GM19351 (cell line): ENCODE measurements around the gene VPS16.

Experiments
- ATAC-seq: cut with Tn5 transposase; IDR thresholded peaks from one replicate; pipeline ENCODE4 v1.9.1; 2021; ENCODE audit warnings: mild to moderate bottlenecking, moderate library complexity; ENCODE audit not compliant: unreplicated experiment

The VPS16 gene

DNA sequence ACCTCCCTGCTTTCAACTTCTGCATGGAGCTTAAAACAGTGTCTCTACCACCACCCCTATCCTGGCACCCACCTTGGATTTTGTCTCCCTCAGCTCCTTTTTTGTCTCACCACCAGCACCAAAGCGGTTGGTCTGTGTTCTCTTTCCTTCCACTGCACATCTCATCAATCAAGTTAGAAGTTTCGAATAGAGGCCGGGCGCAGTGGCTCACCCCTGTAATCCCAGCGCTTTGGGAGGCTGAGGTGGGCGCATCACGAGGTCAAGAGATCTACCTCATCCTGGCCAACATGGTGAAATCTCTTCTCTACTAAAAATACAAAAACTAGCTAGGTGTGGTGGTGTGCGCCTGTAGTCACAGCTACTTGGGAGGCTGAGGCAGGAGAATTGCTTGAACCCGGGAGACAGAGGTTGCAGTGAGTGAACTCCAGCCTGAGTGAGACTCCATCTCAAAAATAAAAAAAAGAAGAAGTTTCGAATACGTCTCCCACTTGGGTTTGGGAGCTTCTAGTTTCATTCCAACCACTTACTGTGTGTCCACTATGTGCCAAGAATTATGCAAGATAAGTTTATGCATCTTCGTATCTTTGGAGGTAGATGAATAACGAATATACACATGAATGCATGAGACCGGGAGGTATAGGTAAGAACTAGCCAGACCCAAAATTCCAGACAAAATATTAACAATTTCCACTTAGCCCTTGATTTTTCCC lies 6.0 kb upstream of the VPS16 start:
- no peak for ATAC-seq

DNA sequence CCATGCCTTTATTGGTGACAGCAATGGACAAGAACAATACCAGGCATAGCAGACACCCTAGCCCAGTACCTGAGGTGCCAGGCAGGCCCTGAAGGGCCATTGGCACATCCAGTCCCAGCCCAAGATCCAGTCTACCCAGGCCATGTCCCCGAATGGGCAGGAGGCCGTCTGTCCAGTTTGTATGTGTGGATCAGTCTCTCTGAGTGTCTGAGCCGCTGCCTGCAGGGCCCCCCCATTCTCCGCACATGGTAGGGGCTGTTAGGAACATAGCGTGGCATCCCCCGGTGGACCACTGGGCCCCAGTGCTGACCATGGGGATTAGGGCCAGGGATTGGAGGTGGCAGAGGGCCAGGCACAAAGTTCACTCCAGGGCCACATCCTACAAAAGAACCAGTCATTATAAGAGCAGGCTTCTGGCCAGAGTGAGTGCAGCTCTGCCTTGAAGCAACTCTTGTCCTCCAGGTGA lies 5.2 kb upstream of the VPS16 start:
- ATAC-seq: no peak

DNA sequence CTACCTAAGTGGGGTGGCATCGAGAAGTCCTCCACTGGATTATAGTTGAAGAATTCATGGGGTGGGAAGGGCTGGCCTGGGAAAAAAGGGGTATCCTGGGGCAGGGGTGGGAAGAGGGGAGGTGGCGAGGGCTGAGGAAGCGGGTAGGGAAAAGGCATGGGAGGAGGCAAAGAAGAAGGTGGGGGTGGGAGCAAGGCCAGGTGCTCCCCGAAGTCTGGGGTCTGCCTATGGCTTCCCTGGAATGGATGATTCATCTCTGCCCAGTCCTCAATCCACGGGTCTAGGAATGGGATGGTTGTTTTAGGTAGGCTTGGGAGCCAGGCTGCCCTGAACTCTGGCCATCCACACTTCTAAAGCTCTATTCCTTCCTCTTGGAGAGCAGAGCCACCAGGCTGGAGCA lies 4.5 kb upstream of the VPS16 start:
- no peak for ATAC-seq

DNA sequence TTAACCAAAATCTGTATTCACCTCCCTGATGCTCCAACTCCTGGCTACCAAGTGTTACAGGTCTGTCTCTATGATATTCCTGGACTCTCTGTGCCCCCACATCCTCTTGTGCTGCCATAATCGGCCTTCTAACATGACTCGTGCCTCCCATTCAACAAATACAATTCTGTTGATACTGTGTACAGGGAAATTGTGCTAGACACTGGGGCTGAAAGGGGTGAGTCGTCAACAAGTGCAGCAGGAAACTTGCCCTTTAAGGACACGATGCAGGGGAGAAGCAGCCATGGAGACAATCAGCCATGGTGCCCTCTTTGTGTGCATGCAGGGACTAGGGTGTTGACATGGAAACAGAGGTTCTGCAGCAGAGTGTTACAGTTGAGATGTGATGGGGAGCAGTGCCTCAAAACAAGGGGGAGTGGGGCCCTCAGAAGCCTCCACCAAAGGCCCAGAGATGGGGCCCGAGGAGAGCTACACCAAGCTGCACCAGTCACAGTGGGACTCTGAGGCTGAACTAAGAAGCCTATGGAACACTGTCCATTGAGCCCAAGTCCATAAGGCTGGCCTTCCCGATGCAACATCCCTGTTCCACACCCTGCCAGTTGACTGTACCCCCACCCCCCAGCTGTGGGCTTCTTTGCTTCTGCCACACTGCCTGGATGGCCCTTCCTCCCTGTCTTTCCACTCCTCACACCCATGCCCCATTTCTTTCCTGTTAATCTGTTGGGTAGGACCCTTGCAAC lies 3.2 kb upstream of the VPS16 start:
- no peak for ATAC-seq

DNA sequence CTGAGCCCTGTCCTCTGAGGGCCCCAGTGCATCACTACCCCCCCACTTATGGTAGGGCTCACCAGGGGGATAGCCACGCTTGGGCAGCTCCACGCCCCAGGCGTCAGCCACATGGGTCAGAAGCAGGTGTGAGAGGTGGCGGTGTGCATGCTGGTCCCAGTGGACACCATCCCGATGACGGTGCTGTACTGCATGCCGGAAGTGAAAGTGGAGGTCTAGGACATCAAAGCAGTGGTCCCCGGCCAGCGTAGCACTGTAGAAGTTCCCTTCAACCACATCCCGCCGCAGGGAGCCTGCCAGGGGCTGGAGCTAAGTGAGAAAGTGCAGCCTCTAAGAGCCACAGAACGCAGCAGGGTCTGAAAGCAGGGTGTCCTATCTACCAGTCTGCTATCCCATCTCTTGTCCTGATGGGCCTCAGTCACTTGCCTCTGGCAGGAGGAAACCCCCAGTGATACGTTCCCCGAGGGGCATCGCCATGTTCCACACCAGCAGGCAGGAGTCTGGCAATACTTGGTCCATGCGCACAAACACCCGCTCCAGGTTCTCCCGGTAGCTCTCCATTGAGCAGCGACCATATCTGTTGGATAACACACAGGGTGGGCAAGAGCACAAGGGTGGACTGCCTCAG lies 2.3 kb upstream of the VPS16 start:
- ATAC-seq: no peak

DNA sequence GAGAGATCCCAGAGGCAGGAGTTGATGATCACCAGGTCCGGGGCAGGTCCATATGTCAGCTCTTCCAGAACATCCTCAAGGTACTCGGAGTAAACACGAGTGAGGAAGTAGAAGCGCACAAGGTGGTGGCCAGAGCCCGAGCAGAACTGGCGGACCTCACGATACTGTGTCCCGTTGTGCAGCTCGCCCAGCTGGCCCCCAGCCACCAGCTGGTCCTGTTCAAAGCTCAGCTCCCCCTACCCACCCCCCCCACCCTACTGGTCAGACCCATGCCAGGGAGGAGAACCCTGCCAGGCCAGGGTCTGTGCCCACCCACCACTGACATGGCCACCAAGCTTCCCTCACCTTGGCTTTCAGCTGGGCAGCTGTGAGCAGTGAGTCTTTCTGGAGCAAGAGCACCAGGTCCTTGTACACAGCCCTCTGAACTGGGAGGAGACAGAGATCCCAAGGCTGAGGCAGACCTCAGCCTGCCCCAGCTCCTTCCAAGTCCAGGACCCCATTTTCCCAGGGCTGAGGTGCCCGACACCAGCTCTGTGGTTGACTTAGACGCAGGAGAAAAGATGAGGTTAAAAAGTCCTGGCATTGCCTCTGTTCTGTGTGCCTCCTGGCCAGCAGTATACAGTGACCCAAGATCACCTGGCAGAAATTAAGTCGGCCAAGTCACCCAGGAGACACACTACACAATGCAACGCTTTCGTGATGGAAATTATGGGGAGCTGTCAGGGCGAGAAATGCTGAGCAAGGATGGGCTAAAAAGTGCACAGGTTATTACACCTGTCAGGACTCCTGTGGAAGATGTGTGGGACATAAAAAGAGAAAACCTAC lies 1.5 kb upstream of the VPS16 start:
- ATAC-seq: no peak

DNA sequence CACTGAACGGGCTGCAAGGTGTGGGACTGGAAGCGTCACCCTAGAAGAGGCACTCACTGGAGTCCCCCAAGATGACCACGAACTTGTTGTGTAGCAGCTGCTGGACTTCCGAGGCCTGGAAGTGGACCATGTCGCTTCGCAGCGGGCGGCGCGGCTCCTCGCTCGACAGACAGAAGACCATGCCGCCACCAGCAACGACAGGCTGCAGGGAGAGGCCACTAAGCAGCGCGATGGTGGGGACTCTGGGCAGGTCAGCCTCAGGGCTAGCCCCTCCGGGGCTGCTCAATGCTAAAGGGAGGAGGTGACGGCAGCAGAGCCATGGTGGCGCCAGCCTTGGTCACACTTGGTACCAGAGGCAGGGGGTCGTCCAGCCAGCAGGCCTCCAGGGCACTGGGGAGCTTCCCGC lies 810 bp upstream of the VPS16 start:
- ATAC-seq: no peak

DNA sequence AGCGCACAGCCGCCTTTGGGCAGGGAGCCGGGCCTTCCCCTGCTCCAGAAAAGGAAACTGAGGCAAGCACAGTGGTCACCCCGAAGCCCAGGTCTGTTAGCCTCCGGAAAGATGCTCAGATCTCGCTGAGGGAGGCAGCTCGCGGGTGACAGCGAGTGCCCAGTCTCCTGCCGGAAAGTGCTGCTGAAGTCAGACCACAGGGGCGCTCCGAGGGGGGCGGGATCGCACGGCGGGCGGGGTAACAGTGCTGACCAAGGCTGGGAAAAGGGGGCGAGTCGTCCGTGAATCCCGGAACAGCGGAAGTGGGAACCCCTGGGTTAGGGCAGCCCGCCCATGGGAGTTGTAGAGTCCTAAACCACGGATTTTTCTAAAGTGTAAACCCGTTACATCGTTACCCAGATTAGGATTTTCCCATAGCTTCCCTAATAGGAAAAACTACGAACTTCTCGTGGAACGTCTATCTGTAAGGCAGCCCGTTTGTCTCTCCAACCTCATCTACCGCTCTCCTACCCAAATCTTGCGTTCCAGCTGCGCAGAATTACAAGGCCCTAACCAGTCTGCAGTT lies 504 bp downstream of the VPS16 start:
- peak; percentile 27 for ATAC-seq

DNA sequence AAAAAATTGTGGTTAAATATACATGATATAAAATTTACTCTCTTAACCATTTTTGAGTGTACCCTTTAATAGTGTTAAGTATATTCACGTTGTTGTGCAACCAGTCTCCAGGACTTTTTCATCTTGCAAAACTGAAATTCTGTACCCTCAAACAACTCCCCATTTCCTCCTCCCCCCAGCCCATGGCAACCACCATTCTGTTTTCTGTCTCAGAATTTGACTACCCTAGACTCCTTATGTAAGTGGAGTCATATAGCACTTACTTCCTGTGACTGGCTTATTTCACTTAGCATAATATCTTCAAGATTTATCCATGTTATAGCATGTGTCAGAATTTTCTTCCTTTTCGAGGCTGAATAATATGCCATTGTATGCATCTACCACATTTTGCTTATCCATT lies 5.1 kb downstream of the VPS16 start:
- ATAC-seq: no peak

DNA sequence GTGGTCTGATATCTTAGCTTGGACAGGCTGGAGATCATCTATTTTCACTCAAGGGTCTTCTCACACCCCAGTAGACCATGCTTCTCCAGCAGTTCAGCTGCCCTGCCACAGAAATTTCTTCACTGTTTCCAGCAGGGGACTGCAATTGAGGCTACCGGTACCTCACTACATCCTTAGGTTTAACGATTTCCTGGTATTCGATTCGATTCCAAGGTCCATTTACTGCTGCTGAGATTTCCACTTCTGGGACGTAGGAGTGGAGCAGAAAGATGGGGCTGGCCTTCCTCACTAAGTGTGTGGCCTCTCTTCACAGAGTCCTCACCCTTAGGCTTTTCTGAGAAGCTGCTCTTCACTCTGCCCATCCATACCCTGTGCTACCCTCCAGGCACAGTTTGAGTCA lies 6.2 kb downstream of the VPS16 start:
- no peak for ATAC-seq

DNA sequence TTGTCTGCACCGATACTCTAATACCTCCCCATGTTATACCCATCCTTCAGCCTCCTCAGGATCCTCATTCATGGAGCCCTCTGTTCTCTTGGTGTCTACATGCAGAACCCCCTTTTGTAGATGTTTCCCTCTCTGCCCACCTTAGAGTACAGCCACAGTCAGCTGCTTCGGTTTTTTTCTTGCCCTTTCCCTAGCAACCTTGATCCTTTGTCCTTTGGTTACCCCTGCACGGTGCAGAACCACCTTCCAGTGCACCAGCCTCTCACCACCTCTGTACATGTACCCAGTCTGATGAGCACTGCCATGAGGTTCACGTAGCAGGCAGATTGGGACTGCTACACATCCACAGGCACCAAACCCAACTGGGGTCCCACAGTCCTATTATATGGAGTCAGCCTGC lies 7.3 kb downstream of the VPS16 start:
- no peak for ATAC-seq

DNA sequence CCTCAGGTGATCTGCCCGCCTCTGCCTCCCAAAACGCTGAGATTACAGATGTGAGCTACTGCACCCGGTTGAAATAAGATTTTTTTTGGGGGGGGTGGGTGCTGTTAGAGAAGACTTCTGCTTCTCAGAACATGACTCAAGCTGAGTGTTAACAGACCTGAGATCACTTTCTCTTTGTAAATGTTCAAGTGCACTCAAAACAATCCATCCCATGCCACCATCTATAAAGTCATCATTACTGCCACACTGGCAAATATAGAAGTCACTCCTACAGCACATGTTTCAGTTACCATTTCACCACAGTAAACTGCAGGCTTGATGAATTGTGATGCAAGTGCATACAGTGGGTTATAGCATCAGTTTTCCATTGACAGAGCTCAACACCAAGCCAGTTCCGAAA lies 9.0 kb downstream of the VPS16 start:
- no peak for ATAC-seq

DNA sequence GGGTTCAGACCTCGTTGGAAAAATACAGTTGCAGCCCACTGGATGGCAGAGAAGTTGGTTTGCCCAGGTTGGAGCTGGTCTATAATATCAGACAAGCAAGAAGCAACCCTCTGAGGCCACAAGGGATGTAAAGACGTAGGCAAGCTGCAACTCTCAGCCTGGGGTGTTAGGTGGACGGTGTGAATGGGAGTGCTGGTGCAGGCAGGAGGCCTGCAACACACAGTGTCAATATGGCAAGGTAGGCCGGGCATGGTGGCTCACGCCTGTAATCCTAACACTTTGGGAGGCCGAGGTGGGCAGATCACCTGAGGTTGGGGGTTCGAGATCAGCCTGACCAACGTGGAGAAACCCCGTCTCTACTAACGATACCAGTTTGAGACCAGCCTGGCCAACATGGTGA lies 10.5 kb downstream of the VPS16 start:
- no peak for ATAC-seq

DNA sequence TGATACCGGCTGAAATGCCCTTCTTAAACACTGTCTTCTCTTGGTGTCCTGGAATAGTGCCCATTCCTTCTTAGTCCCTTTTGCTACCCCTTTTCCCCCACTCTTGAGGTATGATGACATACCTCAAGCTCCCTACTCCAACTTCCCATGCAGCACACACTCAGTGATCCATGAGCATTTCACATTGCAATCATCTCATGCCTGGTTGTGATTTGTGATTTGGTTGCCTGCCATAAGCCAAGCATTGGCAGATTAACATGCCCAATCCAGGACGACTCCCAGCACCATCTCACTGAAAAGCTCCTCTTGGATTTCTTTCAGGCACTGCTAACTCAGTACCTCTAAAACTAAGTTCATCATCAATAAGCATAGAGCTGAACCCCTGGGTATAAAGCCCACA lies 18.0 kb downstream of the VPS16 start:
- no peak for ATAC-seq

DNA sequence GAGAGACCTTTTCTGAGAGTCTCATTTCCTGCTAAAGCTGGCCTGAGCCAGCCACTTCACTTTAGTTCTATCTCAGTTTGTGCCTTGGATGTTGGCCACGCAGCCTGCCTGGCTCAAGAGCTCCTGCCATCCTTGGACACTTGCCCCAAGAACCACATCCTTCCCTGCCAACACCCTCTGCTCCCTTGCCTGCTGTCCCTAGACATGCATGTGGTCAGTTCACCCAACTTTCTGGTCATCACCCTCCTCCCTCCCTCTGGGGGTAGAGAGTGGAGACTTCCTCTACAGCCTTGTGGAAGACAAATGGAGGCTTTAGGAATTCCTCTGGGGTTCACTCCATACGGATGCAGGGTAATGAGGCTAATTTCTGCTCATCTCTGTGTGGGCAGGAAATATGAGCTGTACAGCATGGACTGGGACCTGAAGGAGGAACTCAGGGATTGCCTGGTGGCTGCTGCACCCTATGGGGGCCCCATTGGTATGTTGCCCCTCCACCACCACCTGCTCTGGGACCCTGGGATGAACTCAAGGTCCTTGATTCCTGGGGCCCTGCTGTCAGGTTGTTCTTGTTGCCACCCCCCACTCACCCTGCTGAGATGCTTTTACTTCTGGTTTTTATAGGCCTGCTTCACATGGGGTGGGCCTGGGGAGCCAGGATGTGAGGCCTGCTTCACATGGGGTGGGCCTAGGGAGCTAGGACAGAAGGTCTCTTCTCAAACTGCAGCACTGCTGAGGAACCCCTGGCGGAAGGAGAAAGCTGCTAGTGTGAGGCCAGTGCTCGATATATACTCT lies 19.0 kb downstream of the VPS16 start:
- no peak for ATAC-seq

DNA sequence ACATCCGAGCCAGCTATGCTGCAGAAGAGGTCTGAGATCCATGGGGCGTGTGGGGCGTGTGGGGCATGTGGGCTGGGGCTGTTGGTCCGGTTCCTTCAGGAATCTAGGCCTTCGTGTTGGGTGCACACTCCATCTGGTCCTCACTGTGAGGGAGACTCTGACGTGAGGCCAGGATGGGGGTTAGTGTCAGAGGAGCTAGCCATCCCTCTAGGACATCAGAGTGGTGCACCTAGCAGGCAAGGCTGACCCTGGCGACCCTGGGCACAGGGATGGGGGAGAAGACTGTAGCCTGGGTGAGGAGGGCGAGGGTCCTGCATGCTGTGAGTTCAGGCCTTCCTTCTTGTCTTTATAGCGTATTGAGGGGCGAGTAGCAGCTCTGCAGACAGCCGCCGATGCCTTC lies 24.1 kb downstream of the VPS16 start:
- no peak for ATAC-seq

DNA sequence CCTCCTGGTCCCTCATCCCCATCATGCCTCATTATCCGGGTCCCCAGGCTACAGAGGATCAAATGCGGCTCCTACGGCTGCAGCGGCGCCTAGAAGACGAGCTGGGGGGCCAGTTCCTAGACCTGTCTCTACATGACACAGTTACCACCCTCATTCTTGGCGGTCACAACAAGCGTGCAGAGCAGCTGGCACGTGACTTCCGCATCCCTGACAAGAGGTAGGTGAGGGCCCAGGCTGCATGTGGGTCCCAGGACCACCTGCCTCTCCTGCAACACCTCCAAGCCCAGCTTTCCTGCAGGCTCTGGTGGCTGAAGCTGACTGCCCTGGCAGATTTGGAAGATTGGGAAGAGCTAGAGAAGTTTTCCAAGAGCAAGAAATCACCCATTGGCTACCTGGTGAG lies 24.6 kb downstream of the VPS16 start:
- no peak for ATAC-seq

DNA sequence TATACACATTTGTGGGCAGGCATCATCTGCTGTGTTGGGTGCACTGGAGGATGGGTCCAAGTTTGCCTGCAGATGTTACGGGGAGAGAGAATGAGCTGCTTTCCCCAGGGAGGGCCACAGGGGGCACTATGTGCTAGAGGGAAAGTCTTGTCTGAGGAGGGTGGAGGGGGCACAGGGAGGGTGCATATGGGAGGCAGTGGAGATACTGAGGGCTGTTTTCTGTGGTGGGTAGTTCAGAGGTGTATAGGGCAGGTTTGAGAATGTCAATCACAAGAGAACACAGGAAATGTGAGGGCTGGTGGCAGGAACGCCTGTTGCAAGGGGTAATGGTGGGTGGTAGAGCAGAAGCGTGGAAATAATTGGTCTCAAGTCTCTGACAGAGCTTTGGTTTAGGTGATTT lies 25.1 kb downstream of the VPS16 start:
- ATAC-seq: no peak

DNA sequence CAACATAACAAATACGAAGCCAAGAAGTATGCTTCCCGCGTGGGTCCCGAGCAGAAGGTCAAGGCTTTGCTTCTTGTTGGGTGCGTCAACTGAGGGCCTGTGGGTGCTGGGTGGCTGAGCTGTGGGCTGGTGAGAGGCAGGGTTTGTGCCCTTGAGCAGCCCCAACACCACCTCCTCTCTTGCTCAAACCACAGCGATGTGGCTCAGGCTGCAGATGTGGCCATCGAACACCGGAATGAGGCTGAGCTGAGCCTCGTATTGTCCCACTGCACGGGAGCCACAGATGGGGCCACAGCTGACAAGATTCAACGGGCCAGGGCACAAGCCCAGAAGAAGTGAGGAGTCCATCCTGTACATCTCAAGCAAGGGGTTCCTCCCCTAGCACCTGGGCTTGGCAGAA lies 25.7 kb downstream of the VPS16 start:
- no peak for ATAC-seq
